ENCODE results near the gene ASB18. TPM values are rescaled to one million over a fixed set of nuclear protein-coding genes. Genes with fewer than 3 reads are reported as not detected.

ASB18 gene
- polyA plus RNA-seq, 3 donors = not detected

GRCh38 chr2:236241181-236242056 is 22.8 kb downstream of the ASB18 start:
- H3K27ac ChIP-seq (ENCODE audit: low read depth in 1 of 2, low read length in 2 of 2) = no peak overlapping the region
- no peak for TF ChIP-seq CTCF (IDR thresholded peaks at IDR 0.05)
- intact Hi-C loops (cut with micrococcal nuclease) = no loop called here
- no peaks in the 10 kb centered on the region for H3K36me3 ChIP-seq (replicated peaks in 1 of 2; ENCODE audit: control insufficient read depth in 1 of 2, insufficient read depth in 2 of 2, low read length in 2 of 2)
- H3K4me3 ChIP-seq (replicated peaks in 1 of 3; ENCODE audit: low read depth in 2 of 3, low read length in 3 of 3) = no peak overlapping the region
- no peaks in the 10 kb centered on the region for H3K4me1 ChIP-seq (ENCODE audit: control insufficient read depth in 1 of 2, insufficient read depth in 2 of 2, low read length in 2 of 2)
- no peak overlapping the region for H2AFZ ChIP-seq (ENCODE audit: insufficient read depth, low read depth, low read length, poor library complexity, severe bottlenecking)
- no peaks in the 10 kb centered on the region for H3K36me3 Mint-ChIP-seq
- no peaks in the 10 kb centered on the region for H3K4me1 Mint-ChIP-seq
- no peak overlapping the region for H3K9ac ChIP-seq (ENCODE audit: insufficient read depth, low read length, poor library complexity, severe bottlenecking)
- H3K79me2 ChIP-seq (ENCODE audit: insufficient read depth, low read length) = no peaks in the 10 kb centered on the region
- H3K4me3 Mint-ChIP-seq = no peak overlapping the region
- no peak overlapping the region for H3K4me2 ChIP-seq (replicated peaks; ENCODE audit: extremely low read depth, low read length, poor library complexity, severe bottlenecking)
- H3K9me3 ChIP-seq (replicated peaks in 1 of 2; ENCODE audit: control insufficient read depth in 1 of 2, insufficient read depth in 1 of 2, low read length in 2 of 2) = peaks cover 0 to 11% of the 10 kb centered on the region in 2 donors
- no peak for DNase-seq
- H3K27ac Mint-ChIP-seq = no peak overlapping the region
- 86% methylated on average over 6 of the region's 13 CpGs for WGBS (ENCODE audit: insufficient coverage)
- H3K9me3 Mint-ChIP-seq = peaks cover 0 to 10% (median 3%) of the 10 kb centered on the region in 7 donors
- H4K20me1 ChIP-seq (ENCODE audit: insufficient read depth, low read length) = no peaks in the 10 kb centered on the region
- peaks cover 25 to 37% (median 27%) of the 10 kb centered on the region in 3 donors for H3K27me3 Mint-ChIP-seq (ENCODE audit: low read depth in 3 of 3)
- H3K27me3 ChIP-seq (ENCODE audit: control insufficient read depth in 2 of 2, insufficient read depth in 2 of 2, low read length in 2 of 2) = peaks cover 3 to 28% of the 10 kb centered on the region in 2 donors

DNA sequence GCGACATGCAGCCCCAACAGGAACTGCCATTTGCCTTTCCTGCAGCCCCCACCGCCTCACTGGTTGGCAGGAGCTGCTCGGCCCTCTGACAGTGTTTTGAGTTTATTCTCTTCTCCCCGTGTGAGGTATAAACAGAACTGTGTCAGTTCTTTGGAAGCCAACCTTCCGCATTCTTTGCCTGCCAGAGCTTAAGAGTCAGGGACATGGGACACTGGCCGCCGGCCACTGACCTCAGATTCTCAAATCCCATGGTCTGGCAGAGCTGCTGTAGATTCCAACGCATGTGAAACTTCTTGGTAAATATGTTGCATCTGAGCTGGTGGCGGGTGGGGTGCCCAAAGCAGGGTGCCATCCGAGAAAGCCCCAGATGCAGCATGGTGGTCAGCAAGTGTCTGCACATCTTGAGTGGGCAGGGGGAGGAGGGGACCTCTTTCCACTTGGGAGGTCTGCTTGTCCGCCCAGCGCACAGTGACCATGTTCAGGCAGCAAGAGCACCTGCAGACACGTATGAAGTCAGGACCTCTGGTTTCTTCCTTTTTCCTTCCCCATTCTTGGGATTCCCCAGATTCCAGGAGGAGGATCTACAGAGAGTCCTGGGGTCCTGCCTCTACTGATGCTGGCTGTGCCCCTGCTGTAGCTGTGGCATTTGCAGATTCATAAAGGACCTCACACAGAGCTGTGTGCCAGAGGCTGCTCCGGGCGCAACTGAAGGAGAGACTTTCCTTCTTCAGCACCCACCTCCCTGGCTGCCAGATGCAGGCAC is 23.8 kb downstream of the ASB18 start:
- H2AFZ ChIP-seq (ENCODE audit: insufficient read depth, low read depth, low read length, poor library complexity, severe bottlenecking) = no peak overlapping the region
- H3K9me3 Mint-ChIP-seq = peaks cover 0 to 14% (median 3%) of the 10 kb centered on the region in 7 donors
- intact Hi-C loops (cut with micrococcal nuclease) = no loop called here

More for the DNA sequence above, 23.8 kb downstream of the ASB18 start:
- TF ChIP-seq CTCF (IDR thresholded peaks at IDR 0.05) = no peak
- no peak overlapping the region for H3K4me3 ChIP-seq (replicated peaks in 1 of 3; ENCODE audit: low read depth in 2 of 3, low read length in 3 of 3)
- H3K36me3 Mint-ChIP-seq = no peaks in the 10 kb centered on the region
- H3K27me3 ChIP-seq (ENCODE audit: control insufficient read depth in 2 of 2, insufficient read depth in 2 of 2, low read length in 2 of 2) = peaks cover 13 to 38% of the 10 kb centered on the region in 2 donors
- peaks cover 33 to 47% (median 37%) of the 10 kb centered on the region in 3 donors for H3K27me3 Mint-ChIP-seq (ENCODE audit: low read depth in 3 of 3)
- no peaks in the 10 kb centered on the region for H3K4me1 ChIP-seq (ENCODE audit: control insufficient read depth in 1 of 2, insufficient read depth in 2 of 2, low read length in 2 of 2)
- no peak overlapping the region for H3K27ac Mint-ChIP-seq
- peaks cover 0 to 20% of the 10 kb centered on the region in 2 donors for H3K9me3 ChIP-seq (replicated peaks in 1 of 2; ENCODE audit: control insufficient read depth in 1 of 2, insufficient read depth in 1 of 2, low read length in 2 of 2)
- H3K36me3 ChIP-seq (replicated peaks in 1 of 2; ENCODE audit: control insufficient read depth in 1 of 2, insufficient read depth in 2 of 2, low read length in 2 of 2) = no peaks in the 10 kb centered on the region
- H3K4me2 ChIP-seq (replicated peaks; ENCODE audit: extremely low read depth, low read length, poor library complexity, severe bottlenecking) = no peak overlapping the region
- no peak overlapping the region for H3K9ac ChIP-seq (ENCODE audit: insufficient read depth, low read length, poor library complexity, severe bottlenecking)
- H3K79me2 ChIP-seq (ENCODE audit: insufficient read depth, low read length) = no peaks in the 10 kb centered on the region
- no peaks in the 10 kb centered on the region for H4K20me1 ChIP-seq (ENCODE audit: insufficient read depth, low read length)
- H3K27ac ChIP-seq (ENCODE audit: low read depth in 1 of 2, low read length in 2 of 2) = no peak overlapping the region
- DNase-seq = no peak
- no peak overlapping the region for H3K4me3 Mint-ChIP-seq
- WGBS (ENCODE audit: insufficient coverage) = 69% methylated on average over 10 of the region's 15 CpGs
- H3K4me1 Mint-ChIP-seq = no peaks in the 10 kb centered on the region
